HEK293T (cell line): ENCODE measurements around the gene GTF2IRD1.

Source experiments
- ARNT ChIP-seq: fragments of 450-650 bp; IDR thresholded peaks from 2 replicates; pipeline ENCODE4 v1.6.1; 2017; ENCODE audit warnings: mild to moderate bottlenecking
- BHLHE40 ChIP-seq: fragments of 450-650 bp; IDR thresholded peaks from 2 replicates; pipeline ENCODE4 v1.6.1; 2016; ENCODE audit warnings: mild to moderate bottlenecking, moderate library complexity, borderline replicate concordance
- CTBP1 ChIP-seq: fragments of 450-650 bp; IDR thresholded peaks from 2 replicates; pipeline ENCODE4 v1.6.1; 2016; ENCODE audit warnings: borderline replicate concordance
- ELF4 ChIP-seq: fragments of 450-650 bp; IDR thresholded peaks from 2 replicates; pipeline ENCODE4 v1.6.1; 2017; ENCODE audit warnings: antibody characterized with exemption
- FOXK2 ChIP-seq: fragments of 450-650 bp; IDR thresholded peaks from 2 replicates; pipeline ENCODE4 v1.6.1; 2016; ENCODE audit warnings: mild to moderate bottlenecking
- FOXM1 ChIP-seq: fragments of 450-650 bp; IDR thresholded peaks from 2 replicates; pipeline ENCODE4 v1.6.1; 2017; ENCODE audit warnings: mild to moderate bottlenecking, borderline replicate concordance
- HDGF ChIP-seq: fragments of 450-650 bp; IDR thresholded peaks from 2 replicates; pipeline ENCODE4 v1.6.1; 2017; ENCODE audit warnings: antibody characterized with exemption, borderline replicate concordance
- L3MBTL2 ChIP-seq: fragments of 450-650 bp; conservative IDR thresholded peaks from 2 replicates; pipeline ENCODE4 v1.6.1; 2016; ENCODE audit warnings: mild to moderate bottlenecking
- NFRKB ChIP-seq: fragments of 450-650 bp; IDR thresholded peaks from 2 replicates; pipeline ENCODE4 v1.6.1; 2016; ENCODE audit warnings: mild to moderate bottlenecking, moderate library complexity
- SP1 ChIP-seq: fragments of 450-650 bp; IDR thresholded peaks from 2 replicates; pipeline ENCODE4 v1.6.1; 2017
- SUZ12 ChIP-seq: fragments of 450-650 bp; IDR thresholded peaks from 2 replicates; pipeline ENCODE4 v1.6.1; 2016; ENCODE audit warnings: mild to moderate bottlenecking
- TARDBP ChIP-seq: fragments of 450-650 bp; IDR thresholded peaks from 2 replicates; pipeline ENCODE4 v1.6.1; 2016
- TF ChIP-seq, protein P1 (sequence below): fragments of 450-650 bp; IDR thresholded peaks from 2 replicates; pipeline ENCODE4 v1.6.1; 2016

- no peak for TF ChIP-seq HDGF
- no peak for TF ChIP-seq BHLHE40
- no peak for TF ChIP-seq SP1
- TF ChIP-seq FOXM1 = no peak
- TF ChIP-seq, protein P1, sequence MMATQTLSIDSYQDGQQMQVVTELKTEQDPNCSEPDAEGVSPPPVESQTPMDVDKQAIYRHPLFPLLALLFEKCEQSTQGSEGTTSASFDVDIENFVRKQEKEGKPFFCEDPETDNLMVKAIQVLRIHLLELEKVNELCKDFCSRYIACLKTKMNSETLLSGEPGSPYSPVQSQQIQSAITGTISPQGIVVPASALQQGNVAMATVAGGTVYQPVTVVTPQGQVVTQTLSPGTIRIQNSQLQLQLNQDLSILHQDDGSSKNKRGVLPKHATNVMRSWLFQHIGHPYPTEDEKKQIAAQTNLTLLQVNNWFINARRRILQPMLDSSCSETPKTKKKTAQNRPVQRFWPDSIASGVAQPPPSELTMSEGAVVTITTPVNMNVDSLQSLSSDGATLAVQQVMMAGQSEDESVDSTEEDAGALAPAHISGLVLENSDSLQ = no peak
- no peak for TF ChIP-seq NFRKB
- no peak for TF ChIP-seq SUZ12
- TF ChIP-seq L3MBTL2 = no peak
- TF ChIP-seq TARDBP = no peak
- TF ChIP-seq ARNT = no peak
- no peak for TF ChIP-seq ELF4
- no peak for TF ChIP-seq CTBP1
- no peak for TF ChIP-seq FOXK2
Measured at GRCh38 chr7:74584160-74584954, 130.7 kb downstream of the GTF2IRD1 start.
